Activated T-cell treated with anti-CD3 and anti-CD28 coated beads for 1 hour (primary cell): ENCODE results near the gene NEURL1B.
A peak's percentile ranks its signal among the peaks of the same experiment; 100 is the strongest.
"Not testable (repeated sequence)": the region's sequence is repeated elsewhere in the genome, so short reads cannot be mapped to it uniquely, and the experiment has no call there.

Source experiments
- DNase-seq: peaks from one replicate; pipeline ENCODE4 v3.0.0-alpha.2; 2020; ENCODE audit warnings: low read depth

Gene NEURL1B, protein sequence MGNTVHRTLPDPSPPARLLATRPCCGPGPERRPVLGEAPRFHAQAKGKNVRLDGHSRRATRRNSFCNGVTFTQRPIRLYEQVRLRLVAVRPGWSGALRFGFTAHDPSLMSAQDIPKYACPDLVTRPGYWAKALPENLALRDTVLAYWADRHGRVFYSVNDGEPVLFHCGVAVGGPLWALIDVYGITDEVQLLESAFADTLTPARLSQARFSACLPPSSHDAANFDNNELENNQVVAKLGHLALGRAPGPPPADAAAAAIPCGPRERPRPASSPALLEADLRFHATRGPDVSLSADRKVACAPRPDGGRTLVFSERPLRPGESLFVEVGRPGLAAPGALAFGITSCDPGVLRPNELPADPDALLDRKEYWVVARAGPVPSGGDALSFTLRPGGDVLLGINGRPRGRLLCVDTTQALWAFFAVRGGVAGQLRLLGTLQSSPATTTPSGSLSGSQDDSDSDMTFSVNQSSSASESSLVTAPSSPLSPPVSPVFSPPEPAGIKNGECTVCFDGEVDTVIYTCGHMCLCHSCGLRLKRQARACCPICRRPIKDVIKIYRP

DNA sequence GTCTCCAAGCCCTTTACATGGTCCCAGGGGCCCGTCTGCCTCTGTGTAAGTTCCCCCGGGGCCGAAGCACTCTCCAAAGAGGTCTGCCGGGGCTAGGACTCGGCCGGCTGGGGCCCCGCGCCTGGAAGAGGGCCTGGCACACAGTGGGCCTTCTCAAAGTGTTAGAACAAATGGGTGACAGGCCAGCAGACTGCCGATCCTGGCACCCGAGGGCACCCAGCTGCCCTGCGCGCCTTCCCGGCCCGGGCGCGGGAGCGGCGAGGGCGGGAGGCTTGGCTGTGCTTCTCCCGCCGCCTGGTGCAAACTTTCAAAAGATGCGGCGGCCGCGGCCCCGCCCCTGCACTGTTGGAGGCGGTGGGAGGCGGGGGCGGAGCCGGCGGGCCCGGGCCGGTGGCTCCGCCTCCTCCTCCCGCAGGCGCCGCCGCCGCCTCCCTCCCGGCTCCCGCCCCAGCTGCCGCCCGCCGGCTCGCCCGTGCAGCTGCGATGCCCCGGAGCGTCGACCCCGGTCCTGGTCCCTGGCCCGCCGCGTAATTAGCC lies at the start of gene NEURL1B:
NEURL1B (plus strand) TSS at position 442 of the 537 bp plus-strand sequence. CDS start 144 bp downstream, outside the sequence.
- DNase-seq = peak; percentile 22

DNA sequence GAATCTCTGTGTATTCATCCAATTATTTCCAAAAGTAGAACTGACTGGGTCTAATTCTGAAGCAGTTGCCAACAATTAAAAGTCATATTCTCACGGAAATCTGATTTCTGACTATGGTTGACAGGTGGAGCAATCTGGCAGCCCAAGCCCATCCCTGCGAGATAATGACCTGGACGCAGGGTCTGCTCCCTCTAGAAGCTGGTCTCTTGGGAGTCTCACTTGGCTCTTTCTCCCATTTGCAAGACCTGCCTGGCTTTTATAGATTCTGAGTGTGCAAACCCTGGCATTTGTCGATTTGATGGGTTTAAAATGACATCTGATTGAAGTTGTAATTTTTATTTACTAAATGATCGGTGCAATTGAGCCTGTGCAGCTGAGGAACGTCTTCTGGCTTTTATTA lies 49.4 kb upstream of the NEURL1B start:
- no peak for DNase-seq

DNA sequence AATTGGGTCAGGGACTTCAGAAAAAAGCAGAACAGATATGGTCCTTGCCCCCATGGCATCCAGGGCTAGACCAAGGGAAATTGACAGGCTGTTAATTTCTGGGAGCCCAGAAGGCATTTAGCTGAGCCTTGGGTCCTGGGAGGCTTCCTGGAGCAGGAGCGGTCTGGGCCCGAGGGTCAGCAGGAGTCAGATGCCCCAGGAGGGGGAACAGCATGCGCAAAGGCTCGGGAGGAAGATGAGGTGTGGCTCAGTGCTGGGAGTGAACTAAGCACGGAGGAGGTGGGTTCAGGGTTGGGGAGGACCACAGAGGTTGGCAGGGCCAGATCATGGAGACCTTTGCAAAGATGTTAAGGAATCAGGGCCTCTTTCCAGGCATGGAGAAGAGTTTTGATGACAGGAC lies 48.2 kb upstream of the NEURL1B start:
- no peak for DNase-seq

DNA sequence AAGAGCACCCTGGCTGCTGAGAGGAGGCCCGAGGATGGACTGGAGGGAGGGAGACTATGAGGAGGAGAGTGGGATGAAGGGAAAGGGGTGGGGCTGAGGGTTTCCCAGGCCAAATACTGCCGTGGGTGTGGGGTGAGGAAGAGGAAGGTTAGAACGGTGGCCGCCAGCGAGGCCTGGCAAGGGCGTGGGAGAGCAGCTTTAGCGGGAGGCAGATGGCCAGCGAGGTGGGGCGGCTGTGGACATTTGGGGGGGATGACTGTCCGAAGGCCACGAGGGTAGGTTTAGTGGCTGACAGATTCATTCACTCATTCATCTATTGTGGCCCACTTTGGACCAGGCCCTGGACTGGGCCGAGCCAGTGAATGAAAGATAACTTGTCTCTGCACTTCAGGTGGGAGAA lies 47.8 kb upstream of the NEURL1B start:
- no peak for DNase-seq

DNA sequence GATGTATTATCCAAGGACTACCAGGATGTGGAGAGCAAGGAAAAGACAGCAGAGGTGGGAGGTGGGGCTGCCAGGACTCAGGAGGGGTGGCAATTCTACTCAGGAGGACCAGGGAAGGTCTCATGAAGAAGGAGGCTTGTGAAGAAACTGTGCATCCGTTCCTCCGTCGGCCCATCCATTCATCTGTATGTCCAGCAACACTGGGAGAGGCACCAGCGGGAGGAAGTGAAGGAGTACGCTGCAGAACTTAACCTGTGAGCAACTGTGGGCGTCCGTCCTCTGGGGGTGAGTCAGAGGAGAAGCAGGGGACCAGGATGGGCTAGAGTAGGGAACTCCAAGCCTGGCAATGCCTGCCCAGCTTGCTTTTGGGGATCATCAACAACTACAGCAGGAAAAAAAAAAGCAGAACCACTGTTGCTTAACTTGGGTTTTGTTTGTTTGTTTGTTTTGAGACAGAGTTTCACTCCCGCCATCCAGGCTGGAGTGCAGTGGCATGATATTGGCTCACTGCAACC lies 47.3 kb upstream of the NEURL1B start:
- no peak for DNase-seq

DNA sequence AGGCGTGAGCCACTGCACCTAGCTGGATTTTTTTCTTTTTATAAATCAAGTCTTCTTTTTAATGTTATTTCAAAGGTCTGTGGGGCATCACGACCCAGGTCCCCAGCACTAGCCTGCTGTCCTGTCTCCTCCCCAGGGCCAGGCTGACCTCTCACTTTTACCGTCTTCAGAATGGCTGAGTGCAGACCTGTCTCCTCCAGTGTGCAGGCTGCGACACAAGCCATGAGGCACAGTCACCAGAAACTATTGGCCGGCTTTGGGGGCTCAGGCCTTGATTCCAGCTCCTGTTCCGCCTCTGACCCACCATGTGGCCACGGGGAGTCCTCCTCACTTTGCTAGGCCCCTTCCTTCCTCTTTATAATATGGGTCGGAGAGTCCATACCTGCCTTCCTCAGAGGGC lies 46.6 kb upstream of the NEURL1B start:
- DNase-seq = no peak

DNA sequence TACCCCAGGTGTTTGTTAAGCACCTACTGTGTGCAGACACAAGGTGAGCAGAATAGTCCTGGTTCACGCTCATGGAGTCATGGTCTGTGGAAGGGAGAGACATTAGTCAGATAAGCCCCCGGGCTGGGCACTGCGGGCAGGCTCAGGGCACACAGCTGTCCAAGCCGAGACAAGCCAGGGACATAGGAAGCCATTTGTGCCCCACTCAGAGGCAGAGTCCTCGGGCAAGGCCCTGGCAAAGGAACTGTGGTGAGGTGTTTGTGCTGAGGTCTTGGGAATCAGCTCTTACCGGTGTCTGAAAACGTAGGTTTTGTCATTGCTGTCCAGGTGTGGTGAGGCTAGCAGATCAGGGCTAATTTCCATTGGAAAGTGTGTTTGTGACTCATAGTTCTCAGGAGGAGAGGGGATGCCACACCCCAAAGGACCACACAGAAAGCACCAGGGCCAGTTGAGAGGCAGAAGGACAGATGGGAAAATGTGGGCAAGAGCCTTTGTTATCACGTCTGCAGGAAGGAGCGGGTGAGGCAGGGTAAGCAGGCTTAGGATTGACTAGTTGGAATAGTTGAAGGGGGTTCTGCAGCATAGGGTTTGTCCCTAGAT lies 46.1 kb upstream of the NEURL1B start:
- DNase-seq = no peak

DNA sequence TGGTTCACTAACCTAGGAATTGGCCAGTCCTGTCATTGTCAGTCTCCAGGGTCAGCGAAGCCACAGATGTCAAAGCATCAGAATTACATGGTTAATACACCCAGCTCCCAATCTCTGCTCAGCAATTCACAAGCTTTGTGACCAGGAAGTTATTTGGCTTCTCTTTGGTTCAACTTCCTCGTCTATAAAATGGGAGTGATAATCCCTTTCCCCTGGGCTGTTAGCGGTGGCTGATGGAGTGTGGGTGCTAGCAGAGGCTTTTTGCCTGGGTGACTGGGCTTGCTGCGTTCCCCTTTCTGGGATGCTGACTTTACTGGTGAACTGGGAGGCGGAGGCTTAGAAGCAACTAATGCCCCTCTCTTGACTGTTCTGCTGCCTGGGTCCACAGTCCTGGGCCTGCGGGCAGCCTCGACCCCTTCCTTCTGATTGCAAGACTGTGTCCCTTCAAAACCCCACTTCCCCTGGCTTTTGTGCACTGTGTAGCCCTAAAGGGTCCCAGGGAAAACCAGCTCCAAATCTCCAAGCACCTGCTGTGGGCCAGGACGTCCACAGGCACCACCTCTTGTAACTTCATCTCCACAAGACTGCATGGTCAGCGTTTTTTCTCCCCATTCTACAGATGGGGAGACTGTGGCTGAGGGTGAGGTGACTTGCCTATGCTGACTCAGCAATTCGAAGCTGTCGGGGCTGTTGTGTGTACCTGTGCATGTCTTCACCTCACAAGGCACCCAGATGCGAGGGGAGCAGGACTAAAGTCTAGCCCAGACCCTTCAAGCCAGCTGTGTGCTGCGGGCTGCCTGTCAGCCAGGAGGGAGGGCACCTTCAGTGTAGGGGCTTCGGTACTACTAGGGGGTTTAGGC lies 45.2 kb upstream of the NEURL1B start:
- no peak for DNase-seq

DNA sequence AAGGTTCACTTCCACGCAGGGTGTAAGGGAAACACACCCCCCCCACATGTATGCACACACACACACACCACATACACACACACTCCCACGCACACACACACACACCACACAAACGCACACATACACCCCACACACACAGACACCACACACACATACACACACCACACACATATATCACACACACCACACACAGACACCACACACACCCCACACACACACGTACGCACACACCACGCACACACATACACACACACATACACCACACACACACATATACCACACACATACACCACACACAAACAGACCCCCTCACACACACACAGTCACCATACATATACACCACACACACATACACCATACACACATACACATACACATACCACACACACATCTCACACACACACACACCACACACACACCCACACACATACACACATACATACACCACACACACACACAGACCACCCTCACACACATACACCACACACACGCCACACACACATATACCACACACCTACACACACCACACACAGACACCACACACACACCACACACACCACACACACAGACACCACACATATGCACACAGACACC lies 44.3 kb upstream of the NEURL1B start:
- DNase-seq = no peak

DNA sequence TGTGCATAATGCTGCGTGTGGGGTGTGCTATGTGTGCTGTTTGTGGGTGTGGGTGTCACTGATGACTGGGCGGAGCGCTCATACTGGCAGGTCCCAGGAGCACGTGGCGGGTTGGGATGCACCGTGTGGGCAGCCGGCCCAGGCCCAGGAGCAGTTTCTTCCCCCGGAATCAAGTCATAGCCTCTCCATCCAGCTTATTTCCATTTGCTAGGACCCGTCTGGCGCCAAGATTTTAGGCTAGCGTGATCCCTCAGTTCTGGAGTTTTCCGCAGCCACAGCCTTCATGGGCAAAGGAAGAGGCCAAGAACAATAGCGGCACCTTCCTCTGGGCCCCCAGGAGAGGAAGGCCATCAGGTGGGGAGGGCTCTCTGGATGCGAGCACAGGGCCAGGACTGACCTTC lies 43.3 kb upstream of the NEURL1B start:
- DNase-seq = no peak

DNA sequence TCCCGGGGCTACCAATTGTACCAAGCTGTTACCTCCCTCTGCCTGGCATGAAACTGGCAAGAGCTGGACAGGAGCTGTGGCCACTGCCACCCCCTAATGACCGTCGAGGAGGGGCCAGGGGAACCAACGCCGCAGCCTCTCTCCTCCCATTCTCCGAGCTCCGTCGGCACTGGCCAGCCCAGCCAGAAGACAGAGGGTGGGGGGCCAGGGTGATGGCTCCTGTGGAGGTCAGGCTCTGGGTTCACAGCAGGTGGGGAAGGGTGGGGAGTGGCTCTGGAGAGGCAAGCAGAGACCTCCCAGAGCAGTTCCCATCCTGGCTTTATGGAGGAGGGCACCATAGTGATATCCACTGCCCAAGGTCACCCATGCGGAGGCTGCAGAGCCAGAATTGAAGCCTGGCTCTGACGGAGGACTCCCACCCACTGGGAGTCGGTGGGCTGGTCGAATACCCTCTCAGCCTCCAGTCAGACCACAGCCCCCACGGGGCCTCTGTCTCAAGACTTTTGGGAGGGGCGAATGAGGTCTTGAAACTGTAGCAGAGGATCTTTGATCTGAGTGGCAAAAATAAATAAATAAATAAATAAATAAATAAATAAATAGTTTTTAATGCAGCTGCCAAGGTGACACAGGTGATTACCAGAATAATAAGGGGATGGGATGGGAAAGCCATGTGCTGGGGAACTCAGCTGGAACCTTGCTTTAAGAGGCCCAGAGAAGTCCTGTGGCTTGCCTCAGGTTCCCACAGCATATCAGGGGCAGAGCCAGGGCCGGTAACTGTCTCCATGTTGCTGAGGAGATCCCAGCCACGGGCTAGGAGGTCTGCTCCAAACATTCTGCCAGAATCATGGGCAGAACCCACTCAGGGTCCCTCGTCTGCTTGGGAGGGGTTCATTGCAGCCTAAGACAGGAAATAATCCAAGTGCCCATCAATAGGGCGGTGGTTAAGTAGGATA lies 42.5 kb upstream of the NEURL1B start:
- DNase-seq = no peak

DNA sequence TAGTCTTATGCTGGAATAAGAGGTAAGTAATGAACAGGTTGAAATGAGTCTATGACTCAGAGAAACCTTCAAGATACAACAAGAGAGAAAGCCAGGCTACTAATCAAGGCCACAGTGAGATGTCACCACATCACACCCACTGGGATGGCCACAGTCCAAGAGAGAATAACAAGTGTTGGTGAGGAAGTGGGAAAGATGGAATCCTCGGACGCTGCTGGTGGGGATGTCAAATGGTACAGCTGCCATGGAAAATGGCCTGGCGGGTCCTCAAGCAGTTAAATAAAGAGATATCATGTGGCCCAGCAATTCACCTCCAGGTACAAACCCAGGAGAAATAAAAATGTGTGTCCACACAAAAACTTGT lies 41.9 kb upstream of the NEURL1B start:
- no peak for DNase-seq

DNA sequence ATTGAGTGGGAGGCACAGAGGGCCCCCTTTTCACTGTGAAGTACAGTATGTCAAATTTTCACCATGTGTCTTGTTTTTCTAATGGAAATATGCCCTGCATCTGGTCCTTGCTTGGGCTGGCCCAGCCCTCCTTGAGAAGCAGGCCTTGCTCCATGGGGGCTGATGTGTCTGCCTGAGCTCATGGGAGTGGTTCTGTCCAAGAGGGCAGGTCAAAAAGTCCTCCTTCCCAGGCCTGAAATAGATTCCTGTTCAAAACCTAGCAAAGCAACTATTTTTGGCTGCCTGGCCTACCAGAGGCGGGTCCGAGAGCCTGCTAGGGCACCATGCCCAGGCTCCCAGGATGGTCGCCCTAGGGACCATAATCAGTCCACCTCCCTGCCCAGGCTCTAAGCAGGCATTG lies 40.5 kb upstream of the NEURL1B start:
- no peak for DNase-seq

DNA sequence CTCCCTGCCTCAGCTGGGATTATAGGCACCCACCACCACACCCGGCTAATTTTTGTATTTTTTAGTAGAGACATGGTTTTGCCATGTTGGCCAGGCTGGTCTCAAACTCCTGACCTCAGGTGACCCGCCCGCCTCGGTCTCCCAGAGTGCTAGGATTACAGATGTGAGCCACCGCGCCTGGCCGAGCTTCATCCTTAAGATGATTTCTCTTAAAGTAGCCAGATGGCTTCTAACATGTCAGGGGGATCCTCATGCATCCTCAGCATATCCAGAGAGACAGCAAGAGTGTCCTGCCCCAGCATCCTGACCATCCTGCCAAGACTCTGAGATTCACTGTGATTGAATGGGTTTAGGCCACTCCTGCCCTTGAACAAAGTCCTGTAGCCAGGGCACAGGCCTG lies 39.5 kb upstream of the NEURL1B start:
- not testable (repeated sequence) for DNase-seq

DNA sequence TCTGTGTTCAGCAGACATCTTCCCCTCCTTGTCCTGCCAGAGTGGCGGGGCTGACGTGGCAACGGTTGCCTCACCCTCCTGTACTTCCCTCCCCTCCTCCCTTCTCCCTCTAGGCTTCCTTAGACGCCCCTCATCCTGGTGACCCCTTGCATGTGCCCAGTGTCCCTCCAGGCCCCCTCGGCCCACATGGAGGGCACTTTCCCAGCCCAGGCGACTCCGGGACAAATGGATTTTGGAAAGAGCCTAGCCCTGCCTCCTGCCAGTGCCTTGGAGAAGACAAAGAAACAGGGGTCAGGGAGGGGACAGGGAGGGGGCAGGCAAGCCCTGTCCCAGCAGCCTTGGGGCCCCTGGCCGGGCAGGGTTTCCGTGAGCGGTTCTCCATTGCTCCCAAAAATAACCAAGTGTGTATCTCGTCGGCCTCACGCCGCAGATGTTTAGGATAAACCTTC lies 38.3 kb upstream of the NEURL1B start:
- no peak for DNase-seq

DNA sequence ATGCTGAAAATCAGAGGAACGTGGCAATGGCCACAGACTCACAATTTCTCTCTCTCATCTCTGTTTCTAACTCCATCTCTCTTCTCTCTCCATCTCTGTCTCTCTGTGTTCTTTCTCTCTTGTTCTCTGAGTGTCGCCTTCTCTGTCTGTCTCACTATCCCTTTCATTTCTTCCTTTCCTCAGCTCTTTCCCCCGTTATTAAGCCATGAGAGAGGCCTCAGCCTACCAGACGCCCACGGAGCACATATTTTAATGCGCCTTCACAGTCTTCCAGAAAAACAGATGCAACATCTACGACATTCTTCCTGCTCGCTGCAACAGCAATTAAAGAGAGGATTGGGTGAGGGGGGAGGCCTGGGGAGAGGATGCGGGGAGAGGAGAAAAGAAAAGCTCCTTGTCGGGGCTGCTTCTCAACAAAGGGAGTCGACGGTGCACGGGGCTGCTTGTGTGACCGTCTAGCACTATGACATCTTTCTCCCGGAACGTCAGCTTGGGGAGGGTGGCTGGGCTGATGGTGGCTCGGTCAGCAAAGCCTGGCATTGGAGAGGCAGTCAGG lies 37.7 kb upstream of the NEURL1B start:
- no peak for DNase-seq

DNA sequence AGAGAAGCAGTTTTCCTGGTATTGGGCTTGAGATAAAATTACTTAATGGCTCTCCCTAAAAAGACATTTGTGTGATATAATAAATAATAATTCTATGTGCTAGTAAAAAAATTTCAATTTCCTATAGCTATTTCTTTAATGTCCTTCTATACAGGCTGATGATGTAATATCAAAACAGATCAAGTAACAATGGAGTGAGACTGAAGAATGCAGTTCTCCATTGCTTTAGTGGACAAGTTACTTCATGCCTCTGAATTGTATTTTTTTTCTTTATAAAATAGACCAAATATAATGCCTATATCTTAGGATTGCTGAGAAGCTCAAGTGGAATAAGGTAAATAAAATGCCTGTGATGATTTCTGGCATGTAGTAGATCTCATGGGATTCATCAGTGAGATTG lies 35.6 kb upstream of the NEURL1B start:
- no peak for DNase-seq

DNA sequence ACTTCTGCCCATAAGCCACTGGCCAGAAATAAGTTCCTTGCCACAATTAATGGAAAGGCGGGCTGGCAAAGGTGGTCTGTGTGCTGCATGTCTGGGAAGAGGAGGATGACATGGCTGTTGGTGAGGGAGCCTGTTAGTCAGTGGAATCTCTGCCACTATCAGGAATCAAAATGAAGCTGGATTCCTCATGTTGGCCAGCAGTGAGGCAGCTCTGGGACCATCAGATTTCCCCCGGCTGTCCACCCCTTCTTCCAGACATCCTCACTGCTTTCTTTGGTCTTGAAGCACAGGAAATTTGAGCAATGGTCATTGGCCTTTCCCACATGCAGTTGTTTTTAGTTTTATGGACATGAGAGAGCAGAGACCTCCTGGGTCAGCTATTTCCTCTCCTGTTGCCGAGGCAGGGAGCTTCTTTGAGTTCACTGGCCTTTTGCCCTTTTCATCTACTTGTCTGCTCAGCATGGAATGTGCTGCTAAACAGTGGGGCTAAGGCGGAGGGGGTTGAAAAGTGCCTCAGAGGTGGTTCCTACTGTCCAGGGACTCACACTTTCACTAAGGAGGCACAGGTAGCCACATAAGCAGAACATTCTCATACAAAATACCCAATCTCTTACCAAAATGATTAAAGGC lies 34.8 kb upstream of the NEURL1B start:
- no peak for DNase-seq

DNA sequence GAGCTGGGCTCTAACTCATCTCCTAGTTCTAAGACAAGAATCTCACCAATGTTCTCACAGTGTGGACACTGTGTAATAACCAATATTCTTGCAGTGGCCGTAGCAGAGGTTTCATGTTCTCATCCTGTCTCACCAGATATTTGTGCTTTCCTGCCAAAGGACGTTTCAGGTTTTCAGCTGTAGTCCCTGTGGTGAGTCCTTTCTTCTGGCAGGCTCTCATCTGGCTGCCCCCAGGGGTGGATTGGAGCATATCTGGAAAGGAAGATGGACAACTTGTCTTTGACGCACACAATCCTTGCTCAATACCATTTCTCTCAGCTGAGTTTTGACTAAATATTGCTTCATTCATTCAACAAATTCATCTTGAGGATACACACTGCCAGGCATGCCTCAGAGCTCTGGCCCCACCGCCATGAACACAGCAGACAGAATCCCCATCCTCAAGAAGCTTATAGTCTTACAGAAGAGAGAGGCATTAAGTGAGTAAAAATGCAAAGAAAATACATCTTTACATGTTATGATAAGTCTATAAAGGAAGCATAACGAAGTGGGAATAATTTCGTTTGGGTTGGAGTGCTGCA lies 33.8 kb upstream of the NEURL1B start:
- DNase-seq = no peak
